ENCODE measurements around the gene DOCK2.

DOCK2 gene

GRCh38 chr5:170109059-170110031, 472.3 kb downstream of the DOCK2 start:
- Histone ChIP-seq H3K9ac (ENCODE audit: insufficient read length) (no peak overlapping the region), H3K9me3 (ENCODE audit: low read depth, low read length) (no peaks in the 10 kb centered on the region), H3K4me3 (no peak overlapping the region), H3K36me3 (ENCODE audit: insufficient read depth, low read length) (no peaks in the 10 kb centered on the region), H3K27ac (no peak overlapping the region)
- TF ChIP-seq FOXP2 (optimal IDR thresholded peaks at IDR 0.05; ENCODE audit: control extremely low read depth, extremely low read length, insufficient read depth) (no peak), POLR2AphosphoS5 (IDR thresholded peaks at IDR 0.05; ENCODE audit: borderline replicate concordance, low read depth, low read length) (no peak), EZH2 (IDR thresholded peaks at IDR 0.05) (no peak)
- no peak for DNase-seq (ENCODE audit: low read depth, low spot score)

DNA sequence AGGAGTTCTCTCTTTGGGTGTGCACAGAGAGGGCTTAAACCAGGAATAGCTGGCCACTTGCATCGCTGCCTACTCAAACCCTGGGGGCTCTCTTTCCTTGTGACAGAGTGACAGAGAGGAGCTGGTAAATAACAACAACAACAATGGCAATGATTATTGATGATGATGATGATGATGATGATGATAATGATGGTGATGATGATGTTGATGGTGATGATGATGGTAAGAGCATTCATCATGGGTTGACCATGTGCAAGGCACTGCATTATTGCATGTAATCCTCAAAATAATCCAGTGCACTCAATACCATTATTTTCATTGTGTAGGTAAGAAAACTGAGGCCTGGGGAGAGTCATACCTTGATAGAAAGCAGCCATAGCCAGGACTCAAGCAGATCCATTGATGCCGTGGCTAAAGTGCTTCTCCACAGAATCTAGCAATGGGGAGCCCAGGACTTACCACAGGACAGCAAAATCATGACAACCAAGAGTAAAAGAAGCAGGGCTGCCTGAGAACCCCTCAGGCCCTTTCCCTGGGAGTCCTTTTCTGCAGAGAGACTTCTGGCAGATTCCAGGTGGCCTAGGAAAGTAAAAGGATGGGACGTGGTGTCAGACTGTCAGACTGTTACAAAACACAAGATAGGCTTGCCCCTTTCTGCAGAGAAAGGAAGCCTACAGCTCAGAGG, 473.5 kb downstream of the DOCK2 start:
- no peak overlapping the region for H3K4me3 ChIP-seq
- TF ChIP-seq EZH2 (IDR thresholded peaks at IDR 0.05) (no peak), POLR2AphosphoS5 (IDR thresholded peaks at IDR 0.05; ENCODE audit: borderline replicate concordance, low read depth, low read length) (no peak)
- H3K36me3 ChIP-seq (ENCODE audit: insufficient read depth, low read length): no peaks in the 10 kb centered on the region
- no peaks in the 10 kb centered on the region for H3K9me3 ChIP-seq (ENCODE audit: low read depth, low read length)
- DNase-seq (ENCODE audit: low read depth, low spot score): no peak
- no peak overlapping the region for H3K9ac ChIP-seq (ENCODE audit: insufficient read length)
- no peak overlapping the region for H3K27ac ChIP-seq

DNA sequence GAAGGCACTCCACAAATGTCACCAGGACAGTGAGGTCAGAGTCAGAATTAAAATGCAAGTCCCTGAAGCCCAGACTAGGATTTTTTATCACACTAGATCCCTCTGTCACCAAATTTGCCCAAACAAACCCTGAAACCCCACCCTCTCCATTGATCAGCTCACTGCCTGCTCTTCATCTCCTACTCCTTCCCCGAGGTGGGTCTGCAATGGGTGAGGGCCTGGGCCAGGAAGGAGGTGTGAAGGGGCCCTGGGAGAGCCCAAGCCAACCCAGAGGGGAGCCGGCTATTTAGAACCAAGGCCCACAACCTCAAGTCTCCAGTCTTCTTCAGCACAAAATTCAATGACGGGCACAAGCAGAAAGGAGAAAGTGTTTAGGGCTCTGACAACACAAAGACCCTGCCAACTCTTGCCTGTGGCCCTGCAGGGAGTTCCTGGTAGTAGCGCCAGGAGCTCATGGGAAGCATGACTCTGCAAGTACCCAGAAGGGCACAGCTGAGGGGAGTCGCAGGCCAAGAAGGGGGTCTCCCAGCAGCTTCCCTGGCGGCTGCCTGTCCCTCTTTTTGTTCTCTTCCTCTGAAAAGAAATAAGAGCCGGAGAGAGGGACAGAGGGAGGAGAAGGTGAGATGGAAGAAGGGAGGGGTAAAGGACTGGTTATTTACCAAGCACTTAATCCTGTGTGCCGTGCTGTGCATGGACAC, 474.2 kb downstream of the DOCK2 start:
- Histone ChIP-seq H3K36me3 (ENCODE audit: insufficient read depth, low read length) (no peaks in the 10 kb centered on the region), H3K9ac (ENCODE audit: insufficient read length) (no peak overlapping the region), H3K27ac (no peak overlapping the region), H3K4me3 (no peak overlapping the region), H3K9me3 (ENCODE audit: low read depth, low read length) (no peaks in the 10 kb centered on the region)
- TF ChIP-seq POLR2AphosphoS5 (IDR thresholded peaks at IDR 0.05; ENCODE audit: borderline replicate concordance, low read depth, low read length): no peak
- no peak for TF ChIP-seq FOXP2 (optimal IDR thresholded peaks at IDR 0.05; ENCODE audit: control extremely low read depth, extremely low read length, insufficient read depth)
- TF ChIP-seq EZH2 (IDR thresholded peaks at IDR 0.05): no peak
- DNase-seq (ENCODE audit: low read depth, low spot score): no peak

DNA sequence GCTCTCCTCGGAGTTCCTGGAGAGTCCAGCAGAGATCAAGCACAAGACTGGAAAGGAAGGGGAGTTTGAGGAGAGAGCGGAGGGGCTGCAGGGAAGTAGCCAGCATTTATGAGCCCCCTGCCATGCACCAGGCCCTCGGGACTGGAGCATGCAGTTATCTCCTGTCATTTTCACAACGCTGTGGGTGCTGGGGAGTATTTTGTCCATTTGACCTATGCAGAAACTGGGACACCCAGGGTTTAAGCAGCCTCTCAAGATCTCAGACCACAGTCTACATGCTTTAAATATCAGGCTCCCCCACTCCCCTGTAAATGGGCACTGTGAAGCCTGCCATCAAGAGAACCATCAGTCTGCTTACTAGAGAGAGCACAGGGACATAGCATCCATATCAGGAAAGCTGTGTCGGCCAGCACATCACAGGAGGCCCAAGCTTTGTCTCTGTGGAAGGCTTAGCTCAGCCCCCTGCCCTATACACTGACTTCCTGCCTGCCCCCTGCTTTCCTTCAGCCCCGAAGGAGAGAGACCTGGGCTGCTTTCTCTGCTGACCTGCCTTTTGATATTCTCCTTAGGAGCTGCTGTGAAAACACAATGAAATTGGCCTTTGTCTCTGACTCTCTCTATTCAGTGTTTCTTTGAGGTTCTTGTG, 475.9 kb downstream of the DOCK2 start:
- TF ChIP-seq EZH2 (IDR thresholded peaks at IDR 0.05): no peak
- Histone ChIP-seq H3K9ac (ENCODE audit: insufficient read length) (no peak overlapping the region), H3K4me3 (no peak overlapping the region), H3K27ac (no peak overlapping the region), H3K36me3 (ENCODE audit: insufficient read depth, low read length) (no peaks in the 10 kb centered on the region), H3K9me3 (ENCODE audit: low read depth, low read length) (no peaks in the 10 kb centered on the region)
- no peak for DNase-seq (ENCODE audit: low read depth, low spot score)

GRCh38 chr5:170113522-170113900, 476.4 kb downstream of the DOCK2 start:
- Histone ChIP-seq H3K9ac (ENCODE audit: insufficient read length) (no peak overlapping the region), H3K9me3 (ENCODE audit: low read depth, low read length) (no peaks in the 10 kb centered on the region), H3K36me3 (ENCODE audit: insufficient read depth, low read length) (no peaks in the 10 kb centered on the region), H3K27ac (no peak overlapping the region), H3K4me3 (no peak overlapping the region)
- no peak for TF ChIP-seq EZH2 (IDR thresholded peaks at IDR 0.05)
- TF ChIP-seq FOXP2 (optimal IDR thresholded peaks at IDR 0.05; ENCODE audit: control extremely low read depth, extremely low read length, insufficient read depth): no peak
- no peak for TF ChIP-seq POLR2AphosphoS5 (IDR thresholded peaks at IDR 0.05; ENCODE audit: borderline replicate concordance, low read depth, low read length)
- DNase-seq (ENCODE audit: low read depth, low spot score): no peak

GRCh38 chr5:170114271-170114670, 477.2 kb downstream of the DOCK2 start:
- Histone ChIP-seq H3K4me3 (no peak overlapping the region), H3K27ac (no peak overlapping the region), H3K9me3 (ENCODE audit: low read depth, low read length) (no peaks in the 10 kb centered on the region), H3K9ac (ENCODE audit: insufficient read length) (no peak overlapping the region), H3K36me3 (ENCODE audit: insufficient read depth, low read length) (no peaks in the 10 kb centered on the region)
- no peak for DNase-seq (ENCODE audit: low read depth, low spot score)
- TF ChIP-seq FOXP2 (optimal IDR thresholded peaks at IDR 0.05; ENCODE audit: control extremely low read depth, extremely low read length, insufficient read depth) (no peak), EZH2 (IDR thresholded peaks at IDR 0.05) (no peak), POLR2AphosphoS5 (IDR thresholded peaks at IDR 0.05; ENCODE audit: borderline replicate concordance, low read depth, low read length) (no peak)

- Histone ChIP-seq H3K36me3 (ENCODE audit: insufficient read depth, low read length) (no peaks in the 10 kb centered on the region), H3K9ac (ENCODE audit: insufficient read length) (no peak overlapping the region), H3K27ac (no peak overlapping the region), H3K9me3 (ENCODE audit: low read depth, low read length) (no peaks in the 10 kb centered on the region), H3K4me3 (no peak overlapping the region)
- TF ChIP-seq FOXP2 (optimal IDR thresholded peaks at IDR 0.05; ENCODE audit: control extremely low read depth, extremely low read length, insufficient read depth): no peak
- no peak for DNase-seq (ENCODE audit: low read depth, low spot score)
Measured at GRCh38 chr5:170115925-170116324, 478.9 kb downstream of the DOCK2 start.

DNA sequence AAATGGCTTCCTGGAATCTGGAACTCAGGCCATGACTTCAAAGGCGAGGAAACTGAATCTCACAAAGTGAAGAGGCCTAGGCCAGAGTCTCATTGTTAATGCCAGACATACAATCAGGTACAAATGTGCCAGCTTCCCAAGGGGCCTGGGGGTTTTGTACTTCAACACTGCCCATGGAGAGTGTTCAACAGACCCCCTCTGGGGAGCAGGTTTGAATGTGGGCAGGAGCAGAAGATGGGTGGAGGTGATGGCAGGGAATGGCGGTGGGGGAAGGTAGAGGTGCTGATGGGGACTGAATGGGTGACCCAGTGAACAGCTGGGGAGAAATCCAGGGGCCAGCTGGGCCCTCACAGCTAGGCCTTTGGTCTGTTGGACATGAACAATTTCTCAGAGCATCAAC, 480.7 kb downstream of the DOCK2 start:
- no peak overlapping the region for H3K27ac ChIP-seq
- DNase-seq (ENCODE audit: low read depth, low spot score): no peak
- TF ChIP-seq EZH2 (IDR thresholded peaks at IDR 0.05) (no peak), POLR2AphosphoS5 (IDR thresholded peaks at IDR 0.05; ENCODE audit: borderline replicate concordance, low read depth, low read length) (no peak), FOXP2 (optimal IDR thresholded peaks at IDR 0.05; ENCODE audit: control extremely low read depth, extremely low read length, insufficient read depth) (no peak)
- no peak overlapping the region for H3K4me3 ChIP-seq
- no peaks in the 10 kb centered on the region for H3K9me3 ChIP-seq (ENCODE audit: low read depth, low read length)
- H3K36me3 ChIP-seq (ENCODE audit: insufficient read depth, low read length): no peaks in the 10 kb centered on the region
- H3K9ac ChIP-seq (ENCODE audit: insufficient read length): no peak overlapping the region
